HG03469 (cell line): Measurements from ENCODE around the gene RMND5B.
A peak's percentile ranks its signal among the peaks of the same experiment; 100 is the strongest.
"Not testable (repeated sequence)": the region's sequence is repeated elsewhere in the genome, so short reads cannot be mapped to it uniquely, and the experiment has no call there.

Source experiments
- ATAC-seq: cut with Tn5 transposase; IDR thresholded peaks from one replicate; pipeline ENCODE4 v1.9.1; 2021; ENCODE audit warnings: mild to moderate bottlenecking, moderate library complexity, moderate number of reproducible peaks; ENCODE audit not compliant: unreplicated experiment

RMND5B gene

DNA sequence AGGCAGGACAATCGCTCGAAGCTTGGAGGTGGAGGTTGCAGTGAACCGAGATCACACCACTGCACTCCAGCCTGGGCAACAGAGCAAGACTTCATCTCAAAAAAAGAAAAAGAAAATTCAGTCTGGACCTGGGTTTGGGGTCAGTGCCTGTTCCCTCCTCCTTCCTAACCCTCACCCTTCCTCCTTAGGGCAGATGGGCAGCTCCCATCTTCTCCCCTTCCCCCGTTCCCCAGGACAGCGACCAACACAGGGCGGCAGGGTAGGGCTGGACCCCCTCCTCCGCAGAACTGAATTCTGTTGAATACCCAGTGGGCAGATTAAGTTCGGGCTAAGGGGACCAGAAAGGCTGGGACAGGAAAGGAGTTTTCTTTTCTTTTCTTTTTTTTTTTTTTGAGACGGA, 1.5 kb upstream of the RMND5B start:
- no peak for ATAC-seq

DNA sequence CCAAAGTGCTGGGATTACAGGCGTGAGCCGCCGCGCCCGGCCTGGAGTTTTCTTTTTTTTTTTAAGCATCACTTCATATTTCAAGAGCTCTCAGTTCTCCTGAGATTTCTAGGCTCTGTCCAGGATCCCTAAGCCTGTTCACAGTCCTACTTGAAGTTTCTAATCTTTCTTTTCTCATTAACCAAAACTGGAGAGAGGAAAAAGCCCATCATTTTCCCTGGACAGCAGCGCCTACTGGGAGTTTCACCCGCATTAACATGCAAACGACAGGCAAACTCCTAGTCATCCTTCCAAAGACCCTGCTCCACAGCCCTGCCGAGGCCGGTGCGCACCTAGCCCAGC, 609 bp upstream of the RMND5B start:
- ATAC-seq, result not testable (repeated sequence)

DNA sequence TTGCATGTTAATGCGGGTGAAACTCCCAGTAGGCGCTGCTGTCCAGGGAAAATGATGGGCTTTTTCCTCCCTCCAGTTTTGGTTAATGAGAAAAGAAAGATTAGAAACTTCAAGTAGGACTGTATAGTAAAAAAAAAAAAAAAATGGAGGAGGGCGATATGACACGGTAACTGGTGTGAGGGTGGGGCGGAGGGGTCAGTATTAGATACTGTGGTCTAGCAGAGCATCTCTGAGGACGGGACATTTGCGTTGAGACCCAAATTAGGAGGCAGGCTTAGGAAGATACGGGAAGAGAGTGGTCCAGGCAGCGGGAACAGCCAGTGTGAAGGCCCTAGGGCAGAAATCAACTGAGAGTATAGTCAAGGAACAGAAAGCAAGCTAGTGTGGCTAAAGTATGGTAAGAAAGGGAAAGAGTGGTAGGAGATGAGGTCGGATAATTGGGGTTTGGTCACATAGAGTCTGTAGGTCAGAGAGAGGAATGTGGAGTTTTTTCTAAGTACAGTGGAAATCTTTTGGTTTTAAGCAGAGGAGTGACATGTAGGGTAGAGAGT, 707 bp downstream of the RMND5B start:
- no peak for ATAC-seq

DNA sequence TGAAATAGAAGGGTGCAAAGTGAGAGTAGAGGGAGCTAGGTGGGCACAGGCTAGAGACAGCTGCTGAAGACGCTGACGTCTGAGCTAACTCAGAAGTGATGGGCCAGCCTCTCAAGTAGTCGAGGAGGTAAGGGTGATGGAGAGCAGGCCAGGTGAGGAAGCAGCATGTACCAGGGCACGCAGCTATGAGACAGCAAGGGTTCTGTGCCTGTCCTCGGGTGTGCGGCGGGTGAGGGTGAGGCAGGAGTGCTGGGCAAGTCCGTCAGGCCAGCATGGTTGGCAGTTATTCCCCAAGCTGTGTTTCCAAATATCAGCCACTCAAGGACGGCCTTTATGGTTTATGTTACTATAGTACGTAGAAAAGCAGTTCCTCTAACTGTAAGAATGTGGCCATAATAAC, 6.2 kb downstream of the RMND5B start:
- no peak for ATAC-seq

- no peak for ATAC-seq
These were observed 7.2 kb downstream of the RMND5B start for GRCh38 chr5:178137991-178138390.

GRCh38 chr5:178141550-178141949, 10.7 kb downstream of the RMND5B start:
- no peak for ATAC-seq

DNA sequence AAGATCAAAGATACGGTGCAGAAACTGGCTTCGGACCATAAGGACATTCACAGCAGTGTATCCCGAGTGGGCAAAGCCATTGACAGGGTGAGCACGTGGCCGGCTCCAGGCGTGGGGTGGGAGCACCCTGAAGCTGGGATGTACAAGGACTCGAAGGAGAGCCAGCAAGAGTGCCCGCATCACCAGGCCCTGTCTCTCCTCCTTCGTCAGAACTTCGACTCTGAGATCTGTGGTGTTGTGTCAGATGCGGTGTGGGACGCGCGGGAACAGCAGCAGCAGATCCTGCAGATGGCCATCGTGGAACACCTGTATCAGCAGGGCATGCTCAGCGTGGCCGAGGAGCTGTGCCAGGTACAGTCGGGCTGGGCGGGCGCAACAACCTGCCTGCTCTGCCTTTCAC, 11.8 kb downstream of the RMND5B start:
- no peak for ATAC-seq

DNA sequence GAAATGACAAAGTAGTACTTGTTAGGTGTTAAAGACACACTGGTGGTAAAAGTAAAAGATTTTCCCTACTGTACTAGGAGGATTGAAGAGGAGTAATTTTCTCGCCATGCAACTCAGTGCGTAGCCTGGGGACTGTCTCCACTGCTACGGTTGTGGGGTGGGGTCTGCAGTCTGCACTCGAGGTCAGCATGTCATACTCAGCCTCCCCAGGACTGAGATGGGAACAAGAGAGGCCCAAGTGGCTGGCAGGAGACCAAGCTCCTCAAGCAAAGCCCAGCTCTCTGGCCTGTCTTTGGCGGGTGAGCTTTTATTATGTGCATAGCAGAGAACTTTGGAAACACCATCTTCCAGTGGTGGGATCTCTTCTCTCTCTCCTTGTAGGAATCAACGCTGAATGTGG, 12.4 kb downstream of the RMND5B start:
- no peak for ATAC-seq

GRCh38 chr5:178143901-178144300, 13.1 kb downstream of the RMND5B start:
- no peak for ATAC-seq

GRCh38 chr5:178145965-178146820, 15.4 kb downstream of the RMND5B start:
- no peak for ATAC-seq

- no peak for ATAC-seq
These were observed 16.6 kb downstream of the RMND5B start for GRCh38 chr5:178147406-178147805.

DNA sequence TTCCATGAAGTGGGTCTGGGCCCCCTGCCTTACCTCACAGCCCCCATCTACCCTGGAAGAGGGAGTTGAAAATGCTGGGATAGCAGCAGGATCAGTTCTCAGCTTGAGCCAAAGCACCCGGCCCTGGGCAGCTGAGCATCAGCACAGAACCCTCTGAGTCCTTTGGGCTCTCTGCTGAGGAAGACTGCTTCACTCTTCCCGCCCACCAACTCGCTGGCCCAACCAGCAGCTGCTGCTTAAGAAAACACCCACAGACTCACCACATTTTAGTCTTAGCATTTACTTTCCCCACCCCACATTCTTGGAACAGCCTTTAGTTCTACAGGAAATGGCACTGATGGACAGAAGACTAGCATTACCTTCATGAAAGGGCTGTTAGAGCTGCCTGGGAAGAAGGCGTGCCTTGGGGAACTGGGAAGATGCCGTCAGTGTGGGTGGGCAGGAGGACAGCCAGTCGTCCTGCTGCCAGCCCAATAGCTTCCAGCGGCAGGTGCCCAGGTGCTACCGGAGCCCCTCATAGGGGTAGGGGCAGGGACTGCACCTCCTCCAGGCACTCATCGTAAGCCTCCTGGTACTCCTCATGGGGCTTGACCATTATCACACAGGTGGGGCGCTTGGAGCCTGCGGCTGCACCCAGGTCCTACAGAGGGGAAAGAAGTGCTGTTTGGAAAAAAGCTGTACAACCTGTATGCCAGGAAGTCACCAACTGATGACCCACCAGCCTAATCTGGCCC, 18.6 kb downstream of the RMND5B start:
- ATAC-seq, result no peak

- no peak for ATAC-seq
These were observed 20.3 kb downstream of the RMND5B start for GRCh38 chr5:178150977-178151734.

DNA sequence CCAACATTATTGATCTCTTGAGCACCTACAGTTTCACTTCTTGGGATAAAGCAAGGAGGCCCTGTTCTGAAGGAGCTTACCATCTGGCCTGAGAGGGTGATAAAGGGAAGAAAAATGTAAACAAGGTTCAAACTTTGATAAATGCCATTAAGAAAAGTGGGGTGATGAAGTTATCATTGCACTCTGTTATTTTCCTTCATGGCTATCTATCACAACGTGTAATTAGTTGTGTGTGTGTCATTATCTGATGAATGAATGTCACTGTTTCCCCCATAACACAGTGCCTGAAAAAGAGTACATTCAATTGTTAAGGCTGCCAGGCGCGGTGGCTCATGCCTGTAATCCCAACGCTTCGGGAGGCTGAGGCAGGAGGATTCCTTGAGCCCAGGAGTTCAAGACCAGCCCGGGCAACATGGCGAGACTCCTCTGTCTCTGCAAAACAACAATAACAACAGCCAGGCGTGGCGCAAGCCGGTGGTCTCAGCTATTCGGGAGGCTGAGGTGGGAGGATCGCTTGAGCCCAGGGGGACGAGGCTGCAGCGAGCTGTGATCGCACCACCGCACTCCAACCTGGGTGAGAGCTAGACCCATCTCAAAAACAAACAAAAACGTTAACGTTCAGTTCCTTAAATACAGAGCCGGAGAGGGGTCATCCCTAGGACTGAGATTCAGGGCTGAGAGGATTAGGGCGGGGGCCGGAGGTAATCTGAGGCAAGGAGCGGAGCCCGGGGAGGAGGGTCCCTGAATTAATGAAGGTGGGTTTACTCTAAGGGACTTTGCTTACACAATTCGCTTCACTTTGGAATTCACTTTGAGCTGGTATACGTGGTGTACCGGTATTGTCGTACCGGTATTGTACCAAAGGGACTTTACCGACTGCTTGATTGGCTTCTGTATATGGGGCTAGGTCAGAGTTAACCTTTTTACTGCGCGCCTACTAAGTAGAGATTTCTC, 22.0 kb downstream of the RMND5B start:
- no peak for ATAC-seq

GRCh38 chr5:178153530-178154340, 22.9 kb downstream of the RMND5B start, which contains the start of gene NHP2:
TSS of gene NHP2 (minus strand) at chr5:178153885. CDS start at chr5:178153817, 68 bp downstream.
- ATAC-seq, result peak; percentile 94

- ATAC-seq, result no peak
These were observed 24.3 kb downstream of the RMND5B start for GRCh38 chr5:178155065-178155464.

- ATAC-seq, result no peak
These were observed 29.4 kb downstream of the RMND5B start for GRCh38 chr5:178160176-178160575.

- ATAC-seq, result no peak
These were observed 31.7 kb downstream of the RMND5B start for GRCh38 chr5:178162481-178162880.
